CD4-positive, alpha-beta memory T cell (primary cell): Measurements from ENCODE around the gene PDIA5. TPM values are rescaled to one million over a fixed set of nuclear protein-coding genes. Genes with fewer than 3 reads are reported as not detected.

Experiments
- microRNA-seq: library from miRNA; unstranded; fragments of <30 nt; microRNA quantifications from one replicate; pipeline ENCODE4 v1.2.0, GENCODE V29; 2021; ENCODE audit warnings: borderline replicate concordance, borderline number of aligned reads, borderline microRNAs expressed, mixed read lengths
- polyA plus RNA-seq, 2 donors: library from polyadenylated mRNA; unstranded; fragments of 300-500 nt; fragmentation: Illumina TruSeq; gene quantifications; one replicate each; pipeline ENCODE4 v1.2.3, GENCODE V29; 2021
- total RNA-seq, 2 experiments: library from RNA; stranded (reverse); gene quantifications; one replicate each; pipeline ENCODE4 v1.2.3, GENCODE V29; 2021

The PDIA5 gene
- total and polyA plus RNA-seq, 4 experiments from 2014 or later, result 3.0 to 7.0 (median 5.6) TPM

Small RNA genes lying within 50 kb of the gene (microRNA-seq; reads per million reads assigned to microRNA genes)
- gene MIR7110, result not detected

Other genes with a start within 250 kb of the PDIA5 start
- not detected for gene SEMA5B, start 39.3 kb upstream of the PDIA5 start, total RNA-seq
- not detected for gene SEMA5B, start 39.3 kb upstream of the PDIA5 start, polyA plus RNA-seq
- gene SEC22A, start 134.9 kb downstream of the PDIA5 start, total RNA-seq, result 10 to 100 TPM; 19.4 to 23.2 TPM
- 10 to 100 TPM; 21.8 to 26.5 TPM for gene SEC22A, start 134.9 kb downstream of the PDIA5 start, polyA plus RNA-seq